AG09319 (cell line): Measurements from ENCODE around the gene UTP14A.

ENCODE experiments used
- DNase-seq: peaks from one replicate; pipeline ENCODE4 v3.0.0-alpha.2; 2010; ENCODE audit warnings: low read depth; ENCODE audit errors: extremely low read depth
- TF ChIP-seq, protein P1 (sequence below): IDR thresholded peaks from 2 replicates; pipeline ENCODE4 v1.5.1; 2011; ENCODE audit warnings: low read depth, mild to moderate bottlenecking, inconsistent platforms, low read length, moderate library complexity

The UTP14A gene

DNA sequence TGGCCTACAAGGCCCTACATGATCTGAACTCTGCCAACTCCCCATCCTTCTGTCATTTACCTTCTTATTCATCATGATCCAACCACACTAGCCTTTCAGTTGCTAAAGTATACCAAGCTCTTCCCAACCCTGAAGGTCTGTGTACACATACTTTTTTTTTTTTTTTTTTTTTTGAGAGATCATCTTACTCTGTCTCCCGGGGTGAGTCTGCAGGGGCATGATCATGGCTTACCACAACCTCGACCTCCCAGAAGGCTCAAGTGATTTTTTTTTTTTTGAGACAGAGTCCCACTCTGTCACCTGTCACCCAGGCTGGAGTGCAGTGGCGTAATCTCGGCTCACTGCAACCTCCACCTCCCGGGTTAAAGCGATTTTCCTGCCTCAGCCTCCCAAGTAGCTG is 5.9 kb upstream of the UTP14A start:
- TF ChIP-seq, protein P1, sequence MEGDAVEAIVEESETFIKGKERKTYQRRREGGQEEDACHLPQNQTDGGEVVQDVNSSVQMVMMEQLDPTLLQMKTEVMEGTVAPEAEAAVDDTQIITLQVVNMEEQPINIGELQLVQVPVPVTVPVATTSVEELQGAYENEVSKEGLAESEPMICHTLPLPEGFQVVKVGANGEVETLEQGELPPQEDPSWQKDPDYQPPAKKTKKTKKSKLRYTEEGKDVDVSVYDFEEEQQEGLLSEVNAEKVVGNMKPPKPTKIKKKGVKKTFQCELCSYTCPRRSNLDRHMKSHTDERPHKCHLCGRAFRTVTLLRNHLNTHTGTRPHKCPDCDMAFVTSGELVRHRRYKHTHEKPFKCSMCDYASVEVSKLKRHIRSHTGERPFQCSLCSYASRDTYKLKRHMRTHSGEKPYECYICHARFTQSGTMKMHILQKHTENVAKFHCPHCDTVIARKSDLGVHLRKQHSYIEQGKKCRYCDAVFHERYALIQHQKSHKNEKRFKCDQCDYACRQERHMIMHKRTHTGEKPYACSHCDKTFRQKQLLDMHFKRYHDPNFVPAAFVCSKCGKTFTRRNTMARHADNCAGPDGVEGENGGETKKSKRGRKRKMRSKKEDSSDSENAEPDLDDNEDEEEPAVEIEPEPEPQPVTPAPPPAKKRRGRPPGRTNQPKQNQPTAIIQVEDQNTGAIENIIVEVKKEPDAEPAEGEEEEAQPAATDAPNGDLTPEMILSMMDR: no peak
- DNase-seq: no peak

- DNase-seq: no peak
- TF ChIP-seq, protein P1: no peak
Observed at GRCh38 chrX:129908636-129909035, 2.7 kb downstream of the UTP14A start.

GRCh38 chrX:129925305-129926092 is 19.5 kb downstream of the UTP14A start:
- peak; percentile 59 for DNase-seq
- TF ChIP-seq, protein P1: peak; percentile 65

GRCh38 chrX:129930941-129931410 is 25.0 kb downstream of the UTP14A start:
- TF ChIP-seq, protein P1: no peak
- no peak for DNase-seq

DNA sequence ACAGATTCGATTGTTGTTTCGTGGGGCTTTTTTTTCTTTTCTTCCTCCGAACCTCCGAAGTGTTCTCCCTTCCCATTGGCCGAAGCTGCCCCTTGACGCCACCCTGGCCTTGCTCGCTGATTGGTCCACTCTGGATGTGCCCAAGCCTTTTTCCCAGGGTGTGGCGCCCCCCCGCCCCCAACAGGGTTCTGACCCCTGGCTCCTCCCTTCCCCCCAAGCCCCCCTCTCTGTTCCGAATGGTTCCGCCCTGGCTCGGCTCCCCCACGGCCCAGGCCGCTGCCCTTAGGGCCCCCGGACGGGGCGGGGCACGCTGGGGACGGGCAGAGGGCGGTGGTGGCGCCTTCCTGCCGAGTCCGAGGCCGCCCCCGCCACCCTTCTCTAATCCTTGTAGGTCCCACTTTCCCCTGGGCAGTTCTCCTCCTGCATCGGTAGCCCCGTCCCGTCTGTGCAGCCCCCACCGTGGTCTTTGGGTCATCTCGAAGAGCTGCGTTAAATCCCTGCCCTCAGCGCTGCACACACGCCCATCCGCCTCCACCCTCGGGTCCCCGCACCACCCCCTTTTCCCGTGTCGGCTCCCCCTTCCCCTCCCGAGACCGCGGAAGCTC is 25.5 kb downstream of the UTP14A start:
- TF ChIP-seq, protein P1: no peak
- peak; percentile 88 for DNase-seq

DNA sequence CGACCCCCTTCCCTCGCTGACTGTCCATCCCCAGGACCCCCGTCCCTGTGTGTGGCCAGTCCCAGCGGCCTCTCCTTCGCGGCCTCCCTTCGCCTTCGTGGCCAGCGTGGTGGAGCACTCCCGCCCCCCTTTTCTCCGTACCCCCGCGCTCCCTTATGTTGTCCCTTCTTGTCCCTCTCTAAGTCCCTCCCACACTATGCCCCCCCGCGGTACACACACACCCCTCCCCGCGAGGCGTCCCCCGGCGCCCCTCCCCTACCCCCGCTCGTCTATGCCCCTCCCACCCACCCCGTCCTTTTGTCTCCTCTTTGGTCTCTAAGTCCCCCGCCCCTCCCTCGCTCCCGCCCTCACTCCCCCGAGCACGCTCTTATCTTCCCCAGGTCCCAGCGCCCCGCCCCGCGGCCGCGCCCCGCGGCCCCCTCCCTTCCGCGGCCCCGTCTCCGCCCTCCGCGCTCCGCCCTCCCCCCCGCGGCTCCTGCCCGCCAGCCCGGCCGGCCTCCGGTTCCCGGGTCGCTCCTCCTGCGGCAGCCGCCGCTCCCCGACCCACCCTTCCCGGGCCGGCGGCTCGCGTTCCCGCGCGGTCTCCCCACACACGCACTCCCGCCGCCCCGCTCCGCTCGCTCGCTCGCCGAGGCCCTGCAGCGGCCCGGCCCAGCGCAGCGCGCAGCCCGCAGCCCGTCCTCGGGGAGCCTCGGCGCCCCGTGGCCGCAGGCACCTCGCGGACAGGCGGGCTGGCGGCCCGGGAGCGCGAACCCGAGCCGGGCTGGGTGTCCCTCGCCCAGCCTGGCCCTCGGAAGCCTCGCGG is 26.3 kb downstream of the UTP14A start:
- DNase-seq: peak; percentile 88
- TF ChIP-seq, protein P1: no peak
